Inflammatory macrophage (primary cell): Measurements from ENCODE around the gene SLC12A7.

ENCODE experiments used
- DNase-seq, 2 donors: peaks; one replicate each; pipeline ENCODE4 v3.0.0-alpha.2; 2020 to 2022

Gene SLC12A7

GRCh38 chr5:1015507-1015906, 96.4 kb downstream of the SLC12A7 start:
- no peak for DNase-seq

- DNase-seq: no peak
These were observed 97.1 kb downstream of the SLC12A7 start for GRCh38 chr5:1014781-1015221.

- no peak for DNase-seq
These were observed 97.5 kb downstream of the SLC12A7 start for GRCh38 chr5:1014346-1014745.

- no peak for DNase-seq
These were observed 97.9 kb downstream of the SLC12A7 start for GRCh38 chr5:1013948-1014301.

- no peak for DNase-seq
These were observed 98.5 kb downstream of the SLC12A7 start for GRCh38 chr5:1013238-1013947.

- no peak for DNase-seq
These were observed 99.0 kb downstream of the SLC12A7 start for GRCh38 chr5:1012900-1013237.

GRCh38 chr5:1012313-1012841, 99.5 kb downstream of the SLC12A7 start:
- DNase-seq: no peak

- DNase-seq: no peak
These were observed 100.0 kb downstream of the SLC12A7 start for GRCh38 chr5:1011741-1012312.

GRCh38 chr5:1011226-1011631, 100.6 kb downstream of the SLC12A7 start:
- DNase-seq: no peak

GRCh38 chr5:1010641-1011046, 101.2 kb downstream of the SLC12A7 start:
- no peak for DNase-seq

GRCh38 chr5:1010181-1010510, 101.7 kb downstream of the SLC12A7 start:
- no peak for DNase-seq

GRCh38 chr5:1009359-1010180, 102.3 kb downstream of the SLC12A7 start:
- no peak for DNase-seq

GRCh38 chr5:1008451-1009358, 103.2 kb downstream of the SLC12A7 start, which contains the start of gene NKD2:
Gene NKD2 (plus strand): TSS chr5:1008802. CDS start chr5:1009058, 256 bp downstream.
- DNase-seq: no peak

GRCh38 chr5:1007681-1008450, 104.0 kb downstream of the SLC12A7 start:
- no peak for DNase-seq

GRCh38 chr5:1007221-1007680, 104.6 kb downstream of the SLC12A7 start:
- no peak for DNase-seq

- DNase-seq: no peak
These were observed 105.2 kb downstream of the SLC12A7 start for GRCh38 chr5:1006656-1007071.

GRCh38 chr5:1005904-1006655, 105.8 kb downstream of the SLC12A7 start:
- DNase-seq: no peak

- no peak for DNase-seq
These were observed 106.5 kb downstream of the SLC12A7 start for GRCh38 chr5:1005249-1005851.

- DNase-seq: peak; percentile 12 to 31
These were observed 107.2 kb downstream of the SLC12A7 start for GRCh38 chr5:1004461-1005248.
